ENCODE results near the gene NANOS3. TPM values are rescaled to one million over a fixed set of nuclear protein-coding genes. Genes with fewer than 3 reads are reported as not detected.

Gene NANOS3
- total and polyA plus RNA-seq, 10 of the 15 experiments (the other 5 are each of a cell fraction or from before 2014, with no cell fraction given), result 0.31 to 1.7 (median 0.81) TPM

DNA sequence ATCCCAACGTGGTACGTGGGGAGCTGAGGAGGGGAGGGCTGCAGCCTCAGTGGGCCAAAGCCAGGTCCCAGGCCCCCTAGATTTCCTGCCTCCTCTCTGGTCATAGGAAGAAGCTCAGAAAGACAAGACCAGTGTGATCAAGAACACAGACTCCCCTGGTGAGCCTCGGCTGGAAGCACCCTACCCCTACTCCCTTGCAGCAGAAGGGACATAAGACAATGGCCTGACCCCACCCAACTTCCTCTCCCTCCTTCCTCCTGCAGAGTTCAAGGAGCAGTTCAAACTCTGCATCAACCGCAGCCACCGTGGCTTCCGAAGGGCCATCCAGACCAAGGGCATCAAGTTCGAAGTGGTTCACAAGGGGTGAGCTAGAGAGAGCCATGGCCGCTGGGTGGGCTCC lies 49.8 kb downstream of the NANOS3 start:
- Histone ChIP-seq H3K4me3 (no peak overlapping the region), H3K9me3 (replicated peaks; ENCODE audit: control insufficient read depth, insufficient read depth, low read length) (no peaks in the 10 kb centered on the region), H3K9ac (ENCODE audit: control insufficient read depth, insufficient read depth, low read length) (no peak overlapping the region), H3K36me3 (ENCODE audit: control insufficient read depth in 2 of 2, insufficient read depth in 2 of 2, low read length in 1 of 2) (peaks cover 1 to 2% of the 10 kb centered on the region in 2 experiments; a peak in 3 of 4 replicates), H3K4me2 (ENCODE audit: control insufficient read depth, insufficient read depth) (no peak overlapping the region), H2AFZ (ENCODE audit: control insufficient read depth, low read depth, low read length) (no peak overlapping the region), H3K4me1 (ENCODE audit: control insufficient read depth, insufficient read depth, low read length) (no peaks in the 10 kb centered on the region), H4K20me1 (ENCODE audit: control insufficient read depth, insufficient read depth) (no peaks in the 10 kb centered on the region), H3K27me3 (replicated peaks in 1 of 2; ENCODE audit: control insufficient read depth in 2 of 2, insufficient read depth in 2 of 2, low read length in 1 of 2) (no peaks in the 10 kb centered on the region), H3K79me2 (ENCODE audit: control insufficient read depth, insufficient read depth, low read length) (no peaks in the 10 kb centered on the region), H3K27ac (ENCODE audit: control insufficient read depth, insufficient read depth) (no peak overlapping the region)
- ChIA-PET RAD21 (ENCODE audit: unreplicated experiment) (interaction anchor here (0.6 kb wide), 1 partner anchor 117 kb away, joined by 3 read pairs; no protein-coding TSS in a partner anchor), CTCF (no interaction called here), POLR2A (no interaction called here), SMC1A (ENCODE audit: uncharacterized antibody, unreplicated experiment) (interaction anchor here (1.4 kb wide), 1 partner anchor 117 kb away, joined by 3 read pairs; no protein-coding TSS in a partner anchor)
- intact Hi-C loops (cut with micrococcal nuclease; ENCODE audit: unreplicated experiment), result no loop called here
- FAIRE-seq (no peak), DNase-seq (ENCODE audit: low read depth, low spot score) (no peak), ATAC-seq (no peak)
- in situ Hi-C loops (cut with MboI), result no loop called here
- TF ChIP-seq ZNF24 (IDR thresholded peaks at IDR 0.05) (no peak), FOXM1 (IDR thresholded peaks at IDR 0.05; ENCODE audit: low read depth, low read length) (no peak), ZNF217 (IDR thresholded peaks at IDR 0.05) (no peak), PAX8 (IDR thresholded peaks at IDR 0.05) (no peak)
- WGBS (ENCODE audit: insufficient coverage, insufficient replicate concordance, low lambda C conversion rate, missing lambda C conversion rate), result 93% methylated on average over 8 of the region's 8 CpGs
- BruUV-seq (replicated peaks), result no TSS peak

GRCh38 chr19:13929340-13929739 lies 52.4 kb downstream of the NANOS3 start:
- BruUV-seq (replicated peaks), result no TSS peak
- ATAC-seq (no peak), DNase-seq (ENCODE audit: low read depth, low spot score) (no peak), FAIRE-seq (no peak)
- no peaks in the 10 kb centered on the region for H3K79me2 ChIP-seq (ENCODE audit: control insufficient read depth, insufficient read depth, low read length)
- ChIA-PET SMC1A (ENCODE audit: uncharacterized antibody, unreplicated experiment) (no interaction called here), CTCF (no interaction called here), POLR2A (no interaction called here), RAD21 (ENCODE audit: unreplicated experiment) (no interaction called here)
- no peak overlapping the region for H3K9ac ChIP-seq (ENCODE audit: control insufficient read depth, insufficient read depth, low read length)
- H3K4me2 ChIP-seq (ENCODE audit: control insufficient read depth, insufficient read depth), result no peak overlapping the region
- H3K9me3 ChIP-seq (replicated peaks; ENCODE audit: control insufficient read depth, insufficient read depth, low read length), result no peaks in the 10 kb centered on the region
- no peaks in the 10 kb centered on the region for H3K4me1 ChIP-seq (ENCODE audit: control insufficient read depth, insufficient read depth, low read length)
- intact Hi-C loops (cut with micrococcal nuclease; ENCODE audit: unreplicated experiment), result no loop called here
- H3K27ac ChIP-seq (ENCODE audit: control insufficient read depth, insufficient read depth), result no peak overlapping the region
- peaks cover 0 to 1% of the 10 kb centered on the region in 2 experiments; a peak in 2 of 4 replicates for H3K36me3 ChIP-seq (ENCODE audit: control insufficient read depth in 2 of 2, insufficient read depth in 2 of 2, low read length in 1 of 2)
- no peaks in the 10 kb centered on the region for H3K27me3 ChIP-seq (replicated peaks in 1 of 2; ENCODE audit: control insufficient read depth in 2 of 2, insufficient read depth in 2 of 2, low read length in 1 of 2)
- in situ Hi-C loops (cut with MboI), result no loop called here
- WGBS (ENCODE audit: insufficient coverage, insufficient replicate concordance, low lambda C conversion rate, missing lambda C conversion rate), result 96% methylated on average over 10 of the region's 12 CpGs
- TF ChIP-seq NFIC (IDR thresholded peaks at IDR 0.05; ENCODE audit: low read depth, low read length) (no peak), MYC (IDR thresholded peaks at IDR 0.05; ENCODE audit: insufficient read depth, insufficient read length, insufficient replicate concordance, low read length, severe bottlenecking) (no peak), SPI1 (IDR thresholded peaks at IDR 0.05; ENCODE audit: borderline replicate concordance, insufficient read depth, low read depth, low read length) (no peak), EP300 (IDR thresholded peaks at IDR 0.05; ENCODE audit: borderline replicate concordance in 1 of 2, control insufficient read depth in 1 of 2, low read depth in 2 of 2, low read length in 2 of 2) (no peak), CEBPB (IDR thresholded peaks at IDR 0.05; ENCODE audit: borderline replicate concordance in 1 of 2, low read depth in 2 of 2, low read length in 2 of 2) (no peak), BCL11A (IDR thresholded peaks at IDR 0.05; ENCODE audit: low read depth, low read length) (no peak), RFX5 (IDR thresholded peaks at IDR 0.05; ENCODE audit: low read depth, low read length) (no peak), NRF1 (conservative IDR thresholded peaks at IDR 0.05; ENCODE audit: low read depth, low read length) (no peak)
- TF ChIP-seq, protein P1, sequence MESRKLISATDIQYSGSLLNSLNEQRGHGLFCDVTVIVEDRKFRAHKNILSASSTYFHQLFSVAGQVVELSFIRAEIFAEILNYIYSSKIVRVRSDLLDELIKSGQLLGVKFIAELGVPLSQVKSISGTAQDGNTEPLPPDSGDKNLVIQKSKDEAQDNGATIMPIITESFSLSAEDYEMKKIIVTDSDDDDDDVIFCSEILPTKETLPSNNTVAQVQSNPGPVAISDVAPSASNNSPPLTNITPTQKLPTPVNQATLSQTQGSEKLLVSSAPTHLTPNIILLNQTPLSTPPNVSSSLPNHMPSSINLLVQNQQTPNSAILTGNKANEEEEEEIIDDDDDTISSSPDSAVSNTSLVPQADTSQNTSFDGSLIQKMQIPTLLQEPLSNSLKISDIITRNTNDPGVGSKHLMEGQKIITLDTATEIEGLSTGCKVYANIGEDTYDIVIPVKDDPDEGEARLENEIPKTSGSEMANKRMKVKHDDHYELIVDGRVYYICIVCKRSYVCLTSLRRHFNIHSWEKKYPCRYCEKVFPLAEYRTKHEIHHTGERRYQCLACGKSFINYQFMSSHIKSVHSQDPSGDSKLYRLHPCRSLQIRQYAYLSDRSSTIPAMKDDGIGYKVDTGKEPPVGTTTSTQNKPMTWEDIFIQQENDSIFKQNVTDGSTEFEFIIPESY (IDR thresholded peaks at IDR 0.05), result no peak
- TF ChIP-seq, protein P2, sequence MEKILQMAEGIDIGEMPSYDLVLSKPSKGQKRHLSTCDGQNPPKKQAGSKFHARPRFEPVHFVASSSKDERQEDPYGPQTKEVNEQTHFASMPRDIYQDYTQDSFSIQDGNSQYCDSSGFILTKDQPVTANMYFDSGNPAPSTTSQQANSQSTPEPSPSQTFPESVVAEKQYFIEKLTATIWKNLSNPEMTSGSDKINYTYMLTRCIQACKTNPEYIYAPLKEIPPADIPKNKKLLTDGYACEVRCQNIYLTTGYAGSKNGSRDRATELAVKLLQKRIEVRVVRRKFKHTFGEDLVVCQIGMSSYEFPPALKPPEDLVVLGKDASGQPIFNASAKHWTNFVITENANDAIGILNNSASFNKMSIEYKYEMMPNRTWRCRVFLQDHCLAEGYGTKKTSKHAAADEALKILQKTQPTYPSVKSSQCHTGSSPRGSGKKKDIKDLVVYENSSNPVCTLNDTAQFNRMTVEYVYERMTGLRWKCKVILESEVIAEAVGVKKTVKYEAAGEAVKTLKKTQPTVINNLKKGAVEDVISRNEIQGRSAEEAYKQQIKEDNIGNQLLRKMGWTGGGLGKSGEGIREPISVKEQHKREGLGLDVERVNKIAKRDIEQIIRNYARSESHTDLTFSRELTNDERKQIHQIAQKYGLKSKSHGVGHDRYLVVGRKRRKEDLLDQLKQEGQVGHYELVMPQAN (conservative IDR thresholded peaks at IDR 0.05), result no peak
- H2AFZ ChIP-seq (ENCODE audit: control insufficient read depth, low read depth, low read length), result no peak overlapping the region
- H3K4me3 ChIP-seq, result no peak overlapping the region
- H4K20me1 ChIP-seq (ENCODE audit: control insufficient read depth, insufficient read depth), result no peaks in the 10 kb centered on the region
